Measurements from ENCODE around the gene OCA2.

The OCA2 gene

GRCh38 chr15:27824841-27825422 is 274.2 kb downstream of the OCA2 start:
- Histone ChIP-seq H3K27ac (ENCODE audit: low read length) (no peak overlapping the region), H3K4me1 (ENCODE audit: insufficient read depth, low read length) (no peaks in the 10 kb centered on the region), H3K4me3 (ENCODE audit: low read length) (no peak overlapping the region), H3K36me3 (ENCODE audit: insufficient read depth, low read depth, low read length) (no peaks in the 10 kb centered on the region), H3K27me3 (ENCODE audit: insufficient read depth, low read length) (no peaks in the 10 kb centered on the region), H3K9ac (ENCODE audit: low read depth, low read length) (no peak overlapping the region), H3K9me3 (ENCODE audit: insufficient read depth, low read depth, low read length) (no peaks in the 10 kb centered on the region)

- H3K27me3 ChIP-seq (ENCODE audit: insufficient read depth, low read length): no peaks in the 10 kb centered on the region
- H3K9me3 ChIP-seq (ENCODE audit: insufficient read depth, low read depth, low read length): peaks cover 3% of the 10 kb centered on the region; the same call in 1 of the 2 replicates
- no peak overlapping the region for H3K27ac ChIP-seq (ENCODE audit: low read length)
- H3K4me3 ChIP-seq (ENCODE audit: low read length): no peak overlapping the region
- no peaks in the 10 kb centered on the region for H3K36me3 ChIP-seq (ENCODE audit: insufficient read depth, low read depth, low read length)
- H3K4me1 ChIP-seq (ENCODE audit: insufficient read depth, low read length): no peaks in the 10 kb centered on the region
- H3K9ac ChIP-seq (ENCODE audit: low read depth, low read length): no peak overlapping the region
Measured at GRCh38 chr15:27821273-27821672, 277.8 kb downstream of the OCA2 start.

DNA sequence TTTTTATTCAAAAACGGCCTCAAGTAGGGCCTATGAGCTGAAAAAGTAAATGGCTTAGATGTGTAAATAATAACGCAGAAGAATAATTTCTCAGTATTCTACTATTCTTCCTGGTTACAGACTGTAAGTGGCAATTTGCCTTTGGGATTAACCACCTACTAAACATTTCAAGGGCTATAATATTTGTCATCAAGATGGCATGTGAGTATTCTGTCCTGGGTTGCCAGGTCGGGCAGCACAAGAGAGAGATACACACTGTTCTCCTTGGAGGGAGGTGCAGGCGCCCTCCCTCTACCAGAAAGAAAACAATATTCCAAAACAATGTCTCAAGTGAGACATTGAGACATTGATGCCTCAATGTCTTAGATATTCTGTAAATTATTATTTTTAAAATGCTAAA is 278.4 kb downstream of the OCA2 start:
- Histone ChIP-seq H3K4me3 (ENCODE audit: low read length) (no peak overlapping the region), H3K27ac (ENCODE audit: low read length) (no peak overlapping the region), H3K9me3 (ENCODE audit: insufficient read depth, low read depth, low read length) (peaks cover 3% of the 10 kb centered on the region; the same call in 1 of the 2 replicates), H3K9ac (ENCODE audit: low read depth, low read length) (no peak overlapping the region), H3K4me1 (ENCODE audit: insufficient read depth, low read length) (no peaks in the 10 kb centered on the region), H3K36me3 (ENCODE audit: insufficient read depth, low read depth, low read length) (no peaks in the 10 kb centered on the region), H3K27me3 (ENCODE audit: insufficient read depth, low read length) (no peaks in the 10 kb centered on the region)

- Histone ChIP-seq H3K9ac (ENCODE audit: low read depth, low read length) (no peak overlapping the region), H3K4me3 (ENCODE audit: low read length) (no peak overlapping the region), H3K27me3 (ENCODE audit: insufficient read depth, low read length) (no peaks in the 10 kb centered on the region), H3K9me3 (ENCODE audit: insufficient read depth, low read depth, low read length) (peaks cover 3% of the 10 kb centered on the region; the same call in 1 of the 2 replicates), H3K27ac (ENCODE audit: low read length) (no peak overlapping the region), H3K4me1 (ENCODE audit: insufficient read depth, low read length) (no peaks in the 10 kb centered on the region), H3K36me3 (ENCODE audit: insufficient read depth, low read depth, low read length) (no peaks in the 10 kb centered on the region)
Measured at GRCh38 chr15:27820232-27820631, 278.9 kb downstream of the OCA2 start.

DNA sequence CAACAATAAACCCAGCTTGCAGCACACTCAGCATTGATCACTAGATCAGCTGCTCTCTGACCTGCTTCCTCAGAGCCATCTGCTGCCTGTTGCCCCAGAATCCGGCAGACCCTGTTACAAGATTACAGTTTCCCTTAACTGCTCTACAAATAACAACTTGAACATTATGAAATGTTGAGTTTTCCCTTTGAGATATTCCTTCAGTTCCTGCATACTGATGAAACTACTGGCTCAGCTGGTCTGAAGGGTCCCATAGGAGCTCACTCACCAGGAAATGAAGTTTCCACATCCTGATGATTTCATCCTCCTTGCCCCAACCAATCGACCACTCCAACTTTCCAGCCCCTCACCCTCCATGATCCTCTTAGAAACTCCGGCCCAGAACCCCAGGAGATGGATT is 281.9 kb downstream of the OCA2 start:
- Histone ChIP-seq H3K36me3 (ENCODE audit: insufficient read depth, low read depth, low read length) (no peaks in the 10 kb centered on the region), H3K27ac (ENCODE audit: low read length) (no peak overlapping the region), H3K9ac (ENCODE audit: low read depth, low read length) (no peak overlapping the region), H3K4me3 (ENCODE audit: low read length) (no peak overlapping the region), H3K9me3 (ENCODE audit: insufficient read depth, low read depth, low read length) (peaks cover 3% of the 10 kb centered on the region; the same call in 1 of the 2 replicates), H3K4me1 (ENCODE audit: insufficient read depth, low read length) (no peaks in the 10 kb centered on the region), H3K27me3 (ENCODE audit: insufficient read depth, low read length) (no peaks in the 10 kb centered on the region)

- Histone ChIP-seq H3K36me3 (ENCODE audit: insufficient read depth, low read depth, low read length) (no peaks in the 10 kb centered on the region), H3K27ac (ENCODE audit: low read length) (no peak overlapping the region), H3K9me3 (ENCODE audit: insufficient read depth, low read depth, low read length) (peaks cover 3% of the 10 kb centered on the region; the same call in 1 of the 2 replicates), H3K4me1 (ENCODE audit: insufficient read depth, low read length) (no peaks in the 10 kb centered on the region), H3K9ac (ENCODE audit: low read depth, low read length) (no peak overlapping the region), H3K27me3 (ENCODE audit: insufficient read depth, low read length) (no peaks in the 10 kb centered on the region), H3K4me3 (ENCODE audit: low read length) (no peak overlapping the region)
Measured at GRCh38 chr15:27816790-27817189, 282.3 kb downstream of the OCA2 start.

DNA sequence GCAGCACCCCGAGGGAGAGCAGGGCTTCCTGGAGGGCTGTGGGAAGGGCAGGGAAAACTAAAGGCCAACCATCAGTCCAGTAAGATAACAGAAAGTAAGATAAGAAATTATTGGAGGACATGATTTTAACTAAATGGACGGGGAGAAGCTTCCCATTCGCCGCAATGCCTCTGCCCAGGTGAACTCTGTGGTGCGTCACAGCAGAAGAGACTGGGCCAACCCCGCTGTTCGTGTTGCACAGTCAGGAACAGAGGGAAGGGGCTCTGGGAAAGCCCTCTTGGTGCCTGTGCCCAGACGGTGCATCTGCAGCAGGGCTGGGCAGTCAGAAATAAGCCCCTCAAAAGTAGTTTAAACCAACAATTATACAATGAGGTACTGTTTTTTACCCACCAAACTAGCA is 284.1 kb downstream of the OCA2 start:
- Histone ChIP-seq H3K4me3 (ENCODE audit: low read length) (no peak overlapping the region), H3K36me3 (ENCODE audit: insufficient read depth, low read depth, low read length) (no peaks in the 10 kb centered on the region), H3K4me1 (ENCODE audit: insufficient read depth, low read length) (no peaks in the 10 kb centered on the region), H3K9ac (ENCODE audit: low read depth, low read length) (no peak overlapping the region), H3K9me3 (ENCODE audit: insufficient read depth, low read depth, low read length) (peaks cover 3% of the 10 kb centered on the region; the same call in 1 of the 2 replicates), H3K27ac (ENCODE audit: low read length) (no peak overlapping the region), H3K27me3 (ENCODE audit: insufficient read depth, low read length) (no peaks in the 10 kb centered on the region)

DNA sequence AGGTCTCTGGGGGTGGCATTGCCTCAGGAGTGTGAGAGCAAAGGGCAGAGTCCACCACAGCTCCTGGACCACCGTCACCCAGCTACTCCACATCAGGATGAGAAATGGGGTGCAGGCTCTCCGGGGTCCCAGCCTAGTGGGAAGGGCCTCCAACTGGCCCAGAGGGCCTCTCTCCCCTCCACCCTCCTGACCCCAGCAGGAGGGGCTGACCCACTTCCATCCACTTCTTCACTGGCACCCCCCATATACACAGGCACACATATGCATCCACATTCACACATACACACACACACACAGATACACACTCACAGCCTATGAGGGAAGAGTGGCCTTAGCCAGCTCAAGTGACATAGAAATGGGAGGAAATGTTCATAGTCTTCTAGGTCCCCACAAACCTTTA is 286.0 kb downstream of the OCA2 start:
- H3K27me3 ChIP-seq (ENCODE audit: insufficient read depth, low read length): no peaks in the 10 kb centered on the region
- H3K36me3 ChIP-seq (ENCODE audit: insufficient read depth, low read depth, low read length): no peaks in the 10 kb centered on the region
- no peak overlapping the region for H3K4me3 ChIP-seq (ENCODE audit: low read length)
- H3K9ac ChIP-seq (ENCODE audit: low read depth, low read length): no peak overlapping the region
- H3K9me3 ChIP-seq (ENCODE audit: insufficient read depth, low read depth, low read length): peaks cover 3% of the 10 kb centered on the region; the same call in 1 of the 2 replicates
- H3K27ac ChIP-seq (ENCODE audit: low read length): no peak overlapping the region
- no peaks in the 10 kb centered on the region for H3K4me1 ChIP-seq (ENCODE audit: insufficient read depth, low read length)

GRCh38 chr15:27808182-27808581 is 290.9 kb downstream of the OCA2 start:
- H3K9me3 ChIP-seq (ENCODE audit: insufficient read depth, low read depth, low read length): no peaks in the 10 kb centered on the region
- no peak overlapping the region for H3K9ac ChIP-seq (ENCODE audit: low read depth, low read length)
- no peak overlapping the region for H3K27ac ChIP-seq (ENCODE audit: low read length)
- no peak overlapping the region for H3K4me3 ChIP-seq (ENCODE audit: low read length)
- H3K27me3 ChIP-seq (ENCODE audit: insufficient read depth, low read length): no peaks in the 10 kb centered on the region
- H3K36me3 ChIP-seq (ENCODE audit: insufficient read depth, low read depth, low read length): no peaks in the 10 kb centered on the region
- H3K4me1 ChIP-seq (ENCODE audit: insufficient read depth, low read length): no peaks in the 10 kb centered on the region

GRCh38 chr15:27807335-27807734 is 291.8 kb downstream of the OCA2 start:
- Histone ChIP-seq H3K9me3 (ENCODE audit: insufficient read depth, low read depth, low read length) (no peaks in the 10 kb centered on the region), H3K9ac (ENCODE audit: low read depth, low read length) (no peak overlapping the region), H3K27me3 (ENCODE audit: insufficient read depth, low read length) (no peaks in the 10 kb centered on the region), H3K4me1 (ENCODE audit: insufficient read depth, low read length) (no peaks in the 10 kb centered on the region), H3K27ac (ENCODE audit: low read length) (no peak overlapping the region), H3K36me3 (ENCODE audit: insufficient read depth, low read depth, low read length) (no peaks in the 10 kb centered on the region), H3K4me3 (ENCODE audit: low read length) (no peak overlapping the region)

GRCh38 chr15:27806396-27806795 is 292.7 kb downstream of the OCA2 start:
- no peaks in the 10 kb centered on the region for H3K27me3 ChIP-seq (ENCODE audit: insufficient read depth, low read length)
- no peak overlapping the region for H3K9ac ChIP-seq (ENCODE audit: low read depth, low read length)

DNA sequence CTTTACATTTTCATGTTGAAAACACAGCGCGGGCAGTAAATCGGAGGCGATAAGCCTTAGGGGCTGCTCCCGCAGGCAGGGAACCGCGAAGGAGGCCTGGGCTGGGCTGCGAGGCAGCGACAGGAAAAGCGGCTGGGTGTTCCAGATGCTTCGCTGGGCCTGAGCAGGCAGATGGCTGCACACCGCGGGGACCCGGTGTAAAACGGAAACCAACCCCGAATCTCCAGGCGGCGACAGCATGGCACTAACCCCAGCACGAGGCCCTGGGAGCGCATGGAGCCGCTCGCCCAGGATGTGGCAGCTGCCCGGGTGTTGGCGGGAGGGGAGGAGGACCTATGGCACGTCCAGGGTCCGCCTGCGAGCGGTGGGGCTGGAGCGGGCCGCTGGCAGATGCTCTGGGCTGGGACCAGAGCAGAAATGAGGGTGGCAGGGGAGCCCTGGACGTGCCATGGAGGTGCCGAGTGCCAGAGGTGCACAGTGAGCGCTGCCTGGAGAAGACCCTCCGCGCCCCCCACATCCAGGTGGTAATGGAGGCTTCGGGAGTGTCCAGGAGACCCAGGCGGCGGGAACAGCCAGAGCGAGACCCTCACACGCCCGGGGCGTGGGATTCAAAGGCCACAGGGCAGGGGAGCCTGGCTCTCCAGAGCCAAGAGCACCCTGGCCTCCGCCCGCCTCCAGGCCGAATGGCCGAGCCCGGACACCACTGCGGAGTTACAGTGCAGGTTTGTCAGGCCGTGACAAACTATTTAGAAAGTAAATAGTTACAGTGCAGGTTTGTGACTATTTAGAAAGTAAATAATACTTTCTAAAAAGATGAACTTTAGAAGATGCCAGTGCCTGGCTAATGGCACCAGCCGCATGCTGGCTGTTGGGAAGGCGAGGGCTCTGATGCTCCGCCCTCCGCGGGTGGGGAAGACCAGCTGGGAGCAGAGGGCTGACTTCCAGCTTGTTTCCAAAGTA is 293.6 kb downstream of the OCA2 start:
- Histone ChIP-seq H3K27ac (ENCODE audit: low read length) (no peak overlapping the region), H3K9me3 (ENCODE audit: insufficient read depth, low read depth, low read length) (no peaks in the 10 kb centered on the region), H3K36me3 (ENCODE audit: insufficient read depth, low read depth, low read length) (no peaks in the 10 kb centered on the region), H3K27me3 (ENCODE audit: insufficient read depth, low read length) (no peaks in the 10 kb centered on the region), H3K4me3 (ENCODE audit: low read length) (no peak overlapping the region), H3K9ac (ENCODE audit: low read depth, low read length) (no peak overlapping the region), H3K4me1 (ENCODE audit: insufficient read depth, low read length) (no peaks in the 10 kb centered on the region)

More at GRCh38 chr15:27806396-27806795, 292.7 kb downstream of the OCA2 start:
- Histone ChIP-seq H3K27ac (ENCODE audit: low read length) (no peak overlapping the region), H3K4me1 (ENCODE audit: insufficient read depth, low read length) (no peaks in the 10 kb centered on the region), H3K9me3 (ENCODE audit: insufficient read depth, low read depth, low read length) (no peaks in the 10 kb centered on the region), H3K4me3 (ENCODE audit: low read length) (no peak overlapping the region), H3K36me3 (ENCODE audit: insufficient read depth, low read depth, low read length) (no peaks in the 10 kb centered on the region)
